ENCODE results near the gene MARVELD1. TPM values are rescaled to one million over a fixed set of nuclear protein-coding genes. Genes with fewer than 3 reads are reported as not detected.

The MARVELD1 gene
- total RNA-seq, 2 experiments from 2014 or later, result 0.13 TPM; not detected in 1

GRCh38 chr10:97687785-97688781, 25.4 kb upstream of the MARVELD1 start:
- H3K4me3 ChIP-seq (ENCODE audit: low read depth, low read length, poor library complexity, severe bottlenecking), result peak overlapping the region; percentile 70
- intact Hi-C loops (cut with micrococcal nuclease; ENCODE audit: unreplicated experiment), result loop anchor here (2.0 to 10.0 kb wide), 2 partner anchors 43 to 177 kb away; no protein-coding TSS in a partner anchor

GRCh38 chr10:97689559-97690020, 23.9 kb upstream of the MARVELD1 start:
- intact Hi-C loops (cut with micrococcal nuclease; ENCODE audit: unreplicated experiment), result loop anchor here (10.0 kb wide), 1 partner anchor 175 kb away; no protein-coding TSS in a partner anchor
- Histone ChIP-seq H3K79me2 (ENCODE audit: insufficient read depth, low read depth, low read length) (no peaks in the 10 kb centered on the region), H3K36me3 (ENCODE audit: insufficient read depth, low read length) (no peaks in the 10 kb centered on the region), H3K27ac (ENCODE audit: low read depth, low read length, poor library complexity, severe bottlenecking) (no peak overlapping the region), H3K9me2 (ENCODE audit: insufficient read depth, low read length) (no peaks in the 10 kb centered on the region), H2AFZ (ENCODE audit: low read length) (no peak overlapping the region), H3K9me3 (ENCODE audit: low read length) (no peaks in the 10 kb centered on the region), H3K4me3 (ENCODE audit: low read depth, low read length, poor library complexity, severe bottlenecking) (no peak overlapping the region), H3K4me2 (ENCODE audit: low read length) (no peak overlapping the region), H3K4me1 (ENCODE audit: insufficient read depth, low read length, poor library complexity, severe bottlenecking) (peaks cover 17% of the 10 kb centered on the region), H4K20me1 (ENCODE audit: insufficient read depth, low read length) (no peaks in the 10 kb centered on the region)
- ChIA-PET POLR2A (interaction anchor here (0.7 kb wide), 1 partner anchor 47 kb away, joined by 3 read pairs; the partner anchor contains the start of gene ZFYVE27), CTCF (ENCODE audit: unreplicated experiment) (no interaction called here)
- DNase-seq (ENCODE audit: low spot score), result no peak
- no peak for TF ChIP-seq EZH2phosphoT487 (IDR thresholded peaks at IDR 0.05; ENCODE audit: borderline replicate concordance, low read depth, low read length)
- TF ChIP-seq CTCF (conservative IDR thresholded peaks at IDR 0.05; ENCODE audit: low read length), result no peak
- BruUV-seq (replicated peaks), result no TSS peak

More at GRCh38 chr10:97687785-97688781, 25.4 kb upstream of the MARVELD1 start:
- Histone ChIP-seq H3K9me3 (ENCODE audit: low read length) (no peaks in the 10 kb centered on the region), H3K79me2 (ENCODE audit: insufficient read depth, low read depth, low read length) (no peaks in the 10 kb centered on the region), H3K27ac (ENCODE audit: low read depth, low read length, poor library complexity, severe bottlenecking) (no peak overlapping the region), H3K4me2 (ENCODE audit: low read length) (peak overlapping the region; percentile 78), H3K36me3 (ENCODE audit: insufficient read depth, low read length) (no peaks in the 10 kb centered on the region), H3K9me2 (ENCODE audit: insufficient read depth, low read length) (no peaks in the 10 kb centered on the region), H3K4me1 (ENCODE audit: insufficient read depth, low read length, poor library complexity, severe bottlenecking) (peaks cover 17% of the 10 kb centered on the region), H4K20me1 (ENCODE audit: insufficient read depth, low read length) (no peaks in the 10 kb centered on the region), H2AFZ (ENCODE audit: low read length) (peak overlapping the region; percentile 97)
- ChIA-PET POLR2A (interaction anchor here (0.6 to 1.9 kb wide), 4 partner anchors 16 to 181 kb away, joined by 3 to 18 read pairs (median 3); partner anchors contain the start of gene ZFYVE27), CTCF (ENCODE audit: unreplicated experiment) (interaction anchor here (2.2 kb wide), 1 partner anchor 11 kb away, joined by 10 read pairs; no protein-coding TSS in a partner anchor)
- no peak for DNase-seq (ENCODE audit: low spot score)
- no TSS peak for BruUV-seq (replicated peaks)
- TF ChIP-seq CTCF (conservative IDR thresholded peaks at IDR 0.05; ENCODE audit: low read length) (no peak), EZH2phosphoT487 (IDR thresholded peaks at IDR 0.05; ENCODE audit: borderline replicate concordance, low read depth, low read length) (no peak)
